ENCODE results near the gene CHPT1.

CHPT1 gene

GRCh38 chr12:101690544-101691098 is 6.8 kb upstream of the CHPT1 start:
- Histone ChIP-seq H3K27me3 (ENCODE audit: insufficient read depth, poor library complexity, severe bottlenecking) (no peaks in the 10 kb centered on the region), H3K4me3 (replicated peaks; ENCODE audit: insufficient read depth, low read length) (no peak overlapping the region), H3K27ac (replicated peaks) (no peak overlapping the region)
- DNase-seq (ENCODE audit: low read depth in 1 of 2, low spot score in 1 of 2), result no peak
- TF ChIP-seq POLR2AphosphoS5 (IDR thresholded peaks at IDR 0.05; ENCODE audit: low read depth) (no peak), SPI1 (IDR thresholded peaks at IDR 0.05; ENCODE audit: borderline replicate concordance, low read depth) (no peak), GABPA (IDR thresholded peaks at IDR 0.05; ENCODE audit: low read depth) (no peak), REST (IDR thresholded peaks at IDR 0.05; ENCODE audit: insufficient replicate concordance, low read depth) (no peak)
- TF ChIP-seq, protein P1, sequence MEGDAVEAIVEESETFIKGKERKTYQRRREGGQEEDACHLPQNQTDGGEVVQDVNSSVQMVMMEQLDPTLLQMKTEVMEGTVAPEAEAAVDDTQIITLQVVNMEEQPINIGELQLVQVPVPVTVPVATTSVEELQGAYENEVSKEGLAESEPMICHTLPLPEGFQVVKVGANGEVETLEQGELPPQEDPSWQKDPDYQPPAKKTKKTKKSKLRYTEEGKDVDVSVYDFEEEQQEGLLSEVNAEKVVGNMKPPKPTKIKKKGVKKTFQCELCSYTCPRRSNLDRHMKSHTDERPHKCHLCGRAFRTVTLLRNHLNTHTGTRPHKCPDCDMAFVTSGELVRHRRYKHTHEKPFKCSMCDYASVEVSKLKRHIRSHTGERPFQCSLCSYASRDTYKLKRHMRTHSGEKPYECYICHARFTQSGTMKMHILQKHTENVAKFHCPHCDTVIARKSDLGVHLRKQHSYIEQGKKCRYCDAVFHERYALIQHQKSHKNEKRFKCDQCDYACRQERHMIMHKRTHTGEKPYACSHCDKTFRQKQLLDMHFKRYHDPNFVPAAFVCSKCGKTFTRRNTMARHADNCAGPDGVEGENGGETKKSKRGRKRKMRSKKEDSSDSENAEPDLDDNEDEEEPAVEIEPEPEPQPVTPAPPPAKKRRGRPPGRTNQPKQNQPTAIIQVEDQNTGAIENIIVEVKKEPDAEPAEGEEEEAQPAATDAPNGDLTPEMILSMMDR (IDR thresholded peaks at IDR 0.05; ENCODE audit: insufficient read depth, low read length), result no peak

GRCh38 chr12:101691503-101692096 is 5.8 kb upstream of the CHPT1 start:
- no peak for DNase-seq (ENCODE audit: low read depth in 1 of 2, low spot score in 1 of 2)
- Histone ChIP-seq H3K27me3 (ENCODE audit: insufficient read depth, poor library complexity, severe bottlenecking) (no peaks in the 10 kb centered on the region), H3K27ac (replicated peaks) (no peak overlapping the region), H3K4me3 (replicated peaks; ENCODE audit: insufficient read depth, low read length) (no peak overlapping the region)
- TF ChIP-seq SPI1 (IDR thresholded peaks at IDR 0.05; ENCODE audit: borderline replicate concordance, low read depth) (no peak), GABPA (IDR thresholded peaks at IDR 0.05; ENCODE audit: low read depth) (no peak), POLR2AphosphoS5 (IDR thresholded peaks at IDR 0.05; ENCODE audit: low read depth) (no peak), REST (IDR thresholded peaks at IDR 0.05; ENCODE audit: insufficient replicate concordance, low read depth) (no peak)
- TF ChIP-seq, protein P1 (IDR thresholded peaks at IDR 0.05; ENCODE audit: insufficient read depth, low read length), result no peak

DNA sequence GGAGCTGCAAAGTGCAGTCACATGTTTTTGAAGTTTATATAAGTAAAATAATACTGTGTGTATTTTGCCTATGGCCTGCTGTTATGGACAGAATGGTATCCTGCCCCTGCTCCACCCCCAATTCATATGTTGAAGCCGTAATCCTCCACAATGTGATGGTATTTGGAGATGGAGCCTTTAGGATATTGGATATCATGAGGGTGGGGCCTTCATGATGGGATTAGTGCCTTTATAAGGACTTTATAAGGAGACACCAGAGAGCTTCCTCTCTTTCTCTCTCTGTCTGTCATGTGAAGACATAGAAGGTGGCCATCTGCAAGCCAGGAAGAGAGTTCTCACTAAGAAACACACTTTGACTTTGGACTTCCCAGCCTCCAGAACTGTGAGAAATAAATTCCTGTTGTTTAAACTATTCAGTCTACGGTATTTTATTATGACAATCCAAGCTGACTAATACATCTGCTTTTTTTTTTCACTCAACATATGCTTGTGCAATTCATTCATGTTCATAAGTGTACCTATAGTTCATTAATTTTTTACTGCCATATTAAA is 3.1 kb upstream of the CHPT1 start:
- DNase-seq (ENCODE audit: low read depth in 1 of 2, low spot score in 1 of 2), result no peak
- TF ChIP-seq GABPA (IDR thresholded peaks at IDR 0.05; ENCODE audit: low read depth) (no peak), SPI1 (IDR thresholded peaks at IDR 0.05; ENCODE audit: borderline replicate concordance, low read depth) (no peak), REST (IDR thresholded peaks at IDR 0.05; ENCODE audit: insufficient replicate concordance, low read depth) (no peak), POLR2AphosphoS5 (IDR thresholded peaks at IDR 0.05; ENCODE audit: low read depth) (no peak)
- TF ChIP-seq, protein P1 (IDR thresholded peaks at IDR 0.05; ENCODE audit: insufficient read depth, low read length), result no peak
- Histone ChIP-seq H3K27me3 (ENCODE audit: insufficient read depth, poor library complexity, severe bottlenecking) (no peaks in the 10 kb centered on the region), H3K27ac (replicated peaks) (no peak overlapping the region), H3K4me3 (replicated peaks; ENCODE audit: insufficient read depth, low read length) (no peak overlapping the region)
